ENCODE data around the gene SMOC1. TPM values are rescaled to one million over a fixed set of nuclear protein-coding genes. Genes with fewer than 3 reads are reported as not detected.

SMOC1 gene
- total and polyA plus RNA-seq, 7 experiments from 2014 or later: 0.71 TPM; not detected in 6

GRCh38 chr14:70027785-70028428 is 148.7 kb downstream of the SMOC1 start:
- Histone ChIP-seq H3K27ac (ENCODE audit: low read depth, low read length) (no peak overlapping the region), H3K36me3 (ENCODE audit: control insufficient read depth in 2 of 3, insufficient read depth in 3 of 3, low read length in 3 of 3) (no peaks in the 10 kb centered on the region), H3K4me1 (ENCODE audit: control insufficient read depth in 2 of 2, insufficient read depth in 2 of 2, low read length in 2 of 2) (no peaks in the 10 kb centered on the region), H3K9me3 (ENCODE audit: control insufficient read depth in 2 of 3, low read length in 3 of 3) (no peaks in the 10 kb centered on the region), H3K4me3 (ENCODE audit: low read length) (no peak overlapping the region), H3K27me3 (ENCODE audit: control insufficient read depth in 2 of 2, insufficient read depth in 2 of 2, low read length in 2 of 2) (no peaks in the 10 kb centered on the region)
- DNase-seq (peak in 8 of 9 donors; percentile 18 to 74 (median 38)), ATAC-seq (peak; percentile 61)
- Mint-ChIP-seq H3K4me3 (no peak overlapping the region), H3K27me3 (peaks cover 3 to 7% (median 6%) of the 10 kb centered on the region in 5 donors), H3K36me3 (no peaks in the 10 kb centered on the region), H3K27ac (no peak overlapping the region), H3K4me1 (peaks cover 0 to 4% (median 0%) of the 10 kb centered on the region in 7 donors), H3K9me3 (no peaks in the 10 kb centered on the region)
- intact Hi-C loops (cut with micrococcal nuclease): loop anchor here (1.0 to 5.0 kb wide), 4 partner anchors 149 to 441 kb away; partner anchors contain the start of gene SMOC1 (in 1 of the 2)
- CTCF ChIA-PET: interaction anchor here (0.5 to 1.1 kb wide), 6 partner anchors 14 to 297 kb away, joined by 3 to 4 read pairs (median 3); no protein-coding TSS in a partner anchor
- POLR2A ChIA-PET: no interaction called here

- Mint-ChIP-seq H3K4me1 (peaks cover 0 to 4% (median 0%) of the 10 kb centered on the region in 7 donors), H3K4me3 (no peak overlapping the region), H3K9me3 (peaks cover 0 to under 1% (median 0%) of the 10 kb centered on the region in 11 donors), H3K36me3 (no peaks in the 10 kb centered on the region), H3K27me3 (peaks cover 4 to 14% (median 6%) of the 10 kb centered on the region in 5 donors), H3K27ac (no peak overlapping the region)
- Histone ChIP-seq H3K9me3 (ENCODE audit: control insufficient read depth in 2 of 3, low read length in 3 of 3) (no peaks in the 10 kb centered on the region), H3K36me3 (ENCODE audit: control insufficient read depth in 2 of 3, insufficient read depth in 3 of 3, low read length in 3 of 3) (no peaks in the 10 kb centered on the region), H3K4me3 (ENCODE audit: low read length) (no peak overlapping the region), H3K4me1 (ENCODE audit: control insufficient read depth in 2 of 2, insufficient read depth in 2 of 2, low read length in 2 of 2) (no peaks in the 10 kb centered on the region), H3K27me3 (ENCODE audit: control insufficient read depth in 2 of 2, insufficient read depth in 2 of 2, low read length in 2 of 2) (no peaks in the 10 kb centered on the region), H3K27ac (ENCODE audit: low read depth, low read length) (no peak overlapping the region)
- DNase-seq (no peak), ATAC-seq (no peak)
- intact Hi-C loops (cut with micrococcal nuclease): loop anchor here (2.0 to 5.0 kb wide), 2 partner anchors 299 to 442 kb away; no protein-coding TSS in a partner anchor
- ChIA-PET POLR2A (no interaction called here), CTCF (interaction anchor here (1.1 kb wide), 1 partner anchor 17 kb away, joined by 3 read pairs; no protein-coding TSS in a partner anchor)
Measured at GRCh38 chr14:70029296-70030132, 150.3 kb downstream of the SMOC1 start.

DNA sequence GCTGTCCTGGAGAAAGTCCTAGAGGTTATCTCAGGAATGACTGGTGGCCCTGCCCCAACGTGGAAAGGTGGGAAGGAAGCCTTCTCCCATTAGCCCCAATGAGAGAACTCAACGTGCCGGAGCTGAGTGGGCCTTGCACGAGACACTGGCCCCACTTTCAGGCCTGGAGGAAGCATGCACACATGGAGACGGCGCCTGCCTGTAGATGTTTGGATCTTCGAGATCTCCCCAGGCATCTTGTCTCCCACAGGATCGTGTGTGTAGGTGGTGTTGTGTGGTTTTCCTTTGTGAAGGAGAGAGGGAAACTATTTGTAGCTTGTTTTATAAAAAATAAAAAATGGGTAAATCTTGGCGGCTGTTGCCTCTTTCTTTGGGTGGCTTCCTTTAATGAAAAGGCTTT is 152.8 kb downstream of the SMOC1 start:
- no peaks in the 10 kb centered on the region for H3K36me3 Mint-ChIP-seq
- POLR2A ChIA-PET: no interaction called here
- DNase-seq: no peak
- H3K9me3 Mint-ChIP-seq: peaks cover 0 to 2% (median 0%) of the 10 kb centered on the region in 11 donors
- Histone ChIP-seq H3K4me3 (ENCODE audit: low read length) (no peak overlapping the region), H3K4me1 (ENCODE audit: control insufficient read depth in 2 of 2, insufficient read depth in 2 of 2, low read length in 2 of 2) (no peaks in the 10 kb centered on the region), H3K9me3 (ENCODE audit: control insufficient read depth in 2 of 3, low read length in 3 of 3) (no peaks in the 10 kb centered on the region), H3K27me3 (ENCODE audit: control insufficient read depth in 2 of 2, insufficient read depth in 2 of 2, low read length in 2 of 2) (no peaks in the 10 kb centered on the region), H3K36me3 (ENCODE audit: control insufficient read depth in 2 of 3, insufficient read depth in 3 of 3, low read length in 3 of 3) (no peaks in the 10 kb centered on the region), H3K27ac (ENCODE audit: low read depth, low read length) (no peak overlapping the region)
- CTCF ChIA-PET: no interaction called here
- intact Hi-C loops (cut with micrococcal nuclease): no loop called here
- no peak overlapping the region for H3K4me3 Mint-ChIP-seq
- H3K4me1 Mint-ChIP-seq: peaks cover 0 to 4% (median 0%) of the 10 kb centered on the region in 7 donors
- peaks cover 2 to 17% (median 9%) of the 10 kb centered on the region in 5 donors for H3K27me3 Mint-ChIP-seq
- H3K27ac Mint-ChIP-seq: no peak overlapping the region
- ATAC-seq: no peak

DNA sequence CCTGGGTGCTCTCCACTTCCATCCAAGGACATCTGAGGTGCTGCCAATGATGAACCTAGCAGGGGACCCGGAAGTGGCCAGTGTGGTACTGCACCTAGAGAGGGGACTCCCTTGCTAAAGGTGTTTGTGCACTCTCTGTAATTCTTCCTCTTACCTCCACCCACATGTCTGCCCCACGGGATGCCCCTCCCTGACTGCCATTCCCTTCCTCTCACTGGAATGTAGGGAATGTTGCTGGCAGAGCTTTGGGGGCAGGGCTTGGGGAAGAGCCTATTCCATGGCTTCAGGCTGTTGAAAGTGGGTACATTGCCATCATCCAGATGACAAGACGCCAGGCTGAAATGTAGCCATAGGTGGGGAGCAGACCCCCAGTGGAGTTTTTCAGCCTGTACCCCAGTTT is 153.2 kb downstream of the SMOC1 start:
- no peak overlapping the region for H3K27ac ChIP-seq (ENCODE audit: low read depth, low read length)
- ATAC-seq (no peak), DNase-seq (no peak)
- Mint-ChIP-seq H3K9me3 (peaks cover 0 to 2% (median 0%) of the 10 kb centered on the region in 11 donors), H3K4me1 (peaks cover 0 to 4% (median 0%) of the 10 kb centered on the region in 7 donors), H3K4me3 (no peak overlapping the region), H3K36me3 (no peaks in the 10 kb centered on the region), H3K27ac (no peak overlapping the region), H3K27me3 (peaks cover 2 to 17% (median 9%) of the 10 kb centered on the region in 5 donors)
- CTCF ChIA-PET: no interaction called here
- no peaks in the 10 kb centered on the region for H3K4me1 ChIP-seq (ENCODE audit: control insufficient read depth in 2 of 2, insufficient read depth in 2 of 2, low read length in 2 of 2)
- POLR2A ChIA-PET: no interaction called here
- H3K27me3 ChIP-seq (ENCODE audit: control insufficient read depth in 2 of 2, insufficient read depth in 2 of 2, low read length in 2 of 2): no peaks in the 10 kb centered on the region
- intact Hi-C loops (cut with micrococcal nuclease): no loop called here
- no peak overlapping the region for H3K4me3 ChIP-seq (ENCODE audit: low read length)
- H3K9me3 ChIP-seq (ENCODE audit: control insufficient read depth in 2 of 3, low read length in 3 of 3): no peaks in the 10 kb centered on the region
- no peaks in the 10 kb centered on the region for H3K36me3 ChIP-seq (ENCODE audit: control insufficient read depth in 2 of 3, insufficient read depth in 3 of 3, low read length in 3 of 3)

DNA sequence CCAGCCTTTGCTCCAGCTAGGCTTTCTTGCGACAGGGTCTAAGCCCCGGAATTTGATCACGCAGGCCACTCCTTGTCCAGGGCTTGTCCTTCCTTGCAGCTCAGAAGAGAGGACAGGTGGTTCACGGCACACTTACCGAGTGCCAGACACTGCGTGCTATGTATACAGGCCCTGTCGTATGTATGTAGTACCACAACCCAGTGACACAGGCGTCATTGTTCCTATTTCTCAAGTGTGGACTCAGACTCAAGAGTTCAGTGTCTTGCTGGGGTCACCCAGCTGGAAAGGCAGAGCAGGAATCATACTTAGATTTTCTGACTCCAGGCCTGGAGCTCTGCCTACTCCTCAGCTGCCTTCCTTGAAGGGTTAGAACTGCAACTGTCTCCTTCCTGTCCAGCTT is 153.9 kb downstream of the SMOC1 start:
- Histone ChIP-seq H3K9me3 (ENCODE audit: control insufficient read depth in 2 of 3, low read length in 3 of 3) (no peaks in the 10 kb centered on the region), H3K36me3 (ENCODE audit: control insufficient read depth in 2 of 3, insufficient read depth in 3 of 3, low read length in 3 of 3) (no peaks in the 10 kb centered on the region), H3K4me3 (ENCODE audit: low read length) (no peak overlapping the region), H3K27ac (ENCODE audit: low read depth, low read length) (no peak overlapping the region), H3K27me3 (ENCODE audit: control insufficient read depth in 2 of 2, insufficient read depth in 2 of 2, low read length in 2 of 2) (no peaks in the 10 kb centered on the region), H3K4me1 (ENCODE audit: control insufficient read depth in 2 of 2, insufficient read depth in 2 of 2, low read length in 2 of 2) (no peaks in the 10 kb centered on the region)
- ATAC-seq: no peak
- Mint-ChIP-seq H3K4me1 (peaks cover 0 to 2% (median 0%) of the 10 kb centered on the region in 7 donors), H3K9me3 (peaks cover 0 to 2% (median 0%) of the 10 kb centered on the region in 11 donors), H3K36me3 (no peaks in the 10 kb centered on the region), H3K4me3 (no peak overlapping the region), H3K27me3 (peaks cover 2 to 20% (median 8%) of the 10 kb centered on the region in 5 donors), H3K27ac (no peak overlapping the region)
- no peak for DNase-seq
- intact Hi-C loops (cut with micrococcal nuclease): no loop called here
- POLR2A ChIA-PET: no interaction called here
- CTCF ChIA-PET: no interaction called here

DNA sequence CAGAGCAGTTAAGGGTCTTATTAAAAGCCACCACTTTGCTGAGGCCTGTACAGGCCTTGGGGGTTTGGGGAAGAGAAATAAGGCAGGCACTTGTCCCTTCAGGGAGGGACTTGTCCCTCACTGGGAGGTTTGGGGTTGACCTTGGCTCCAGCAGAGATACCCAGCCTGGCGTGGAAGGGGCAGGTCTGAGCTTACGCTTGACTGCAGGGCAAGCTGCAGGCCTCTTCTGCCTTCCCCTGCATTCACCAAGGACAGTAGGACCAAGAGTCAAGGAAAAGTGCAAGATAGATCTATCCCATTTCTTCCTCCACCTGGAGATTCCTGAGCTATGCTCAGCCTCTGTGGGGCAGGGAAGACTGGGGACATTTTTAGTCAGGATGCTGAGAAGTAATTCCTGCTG is 154.3 kb downstream of the SMOC1 start:
- H3K4me3 Mint-ChIP-seq: no peak overlapping the region
- no peaks in the 10 kb centered on the region for H3K27me3 ChIP-seq (ENCODE audit: control insufficient read depth in 2 of 2, insufficient read depth in 2 of 2, low read length in 2 of 2)
- H3K4me3 ChIP-seq (ENCODE audit: low read length): no peak overlapping the region
- H3K27me3 Mint-ChIP-seq: peaks cover 2 to 21% (median 7%) of the 10 kb centered on the region in 5 donors
- POLR2A ChIA-PET: no interaction called here
- ATAC-seq: no peak
- no peaks in the 10 kb centered on the region for H3K36me3 ChIP-seq (ENCODE audit: control insufficient read depth in 2 of 3, insufficient read depth in 3 of 3, low read length in 3 of 3)
- H3K36me3 Mint-ChIP-seq: no peaks in the 10 kb centered on the region
- peaks cover 0 to 2% (median 0%) of the 10 kb centered on the region in 11 donors for H3K9me3 Mint-ChIP-seq
- H3K4me1 Mint-ChIP-seq: no peaks in the 10 kb centered on the region
- no peak overlapping the region for H3K27ac Mint-ChIP-seq
- H3K4me1 ChIP-seq (ENCODE audit: control insufficient read depth in 2 of 2, insufficient read depth in 2 of 2, low read length in 2 of 2): no peaks in the 10 kb centered on the region
- CTCF ChIA-PET: no interaction called here
- no peaks in the 10 kb centered on the region for H3K9me3 ChIP-seq (ENCODE audit: control insufficient read depth in 2 of 3, low read length in 3 of 3)
- intact Hi-C loops (cut with micrococcal nuclease): no loop called here
- no peak for DNase-seq
- H3K27ac ChIP-seq (ENCODE audit: low read depth, low read length): no peak overlapping the region
